ENCODE measurements around the gene PHF23. TPM values are rescaled to one million over a fixed set of nuclear protein-coding genes. Genes with fewer than 3 reads are reported as not detected.

The PHF23 gene
- total and polyA plus RNA-seq, 12 donors = 16.1 to 25.0 (median 22.6) TPM

- H3K27ac ChIP-seq = peak within 1 kb of the TSS; percentile 84 to 98 (median 92)
- ATAC-seq (peak; percentile 78 to 91 (median 86)), DNase-seq (peak; percentile 94 to 95)
- H3K4me3 ChIP-seq = peak within 1 kb of the TSS; percentile 22 to 66 (median 60)
- H3K9me3 ChIP-seq = no peaks in the 10 kb centered on the region
- H3K27me3 ChIP-seq = peaks cover 0 to 45% (median 0%) of the 10 kb centered on the region in 7 donors
- TF ChIP-seq CTCF (IDR thresholded peaks at IDR 0.05) = no peak
- intact Hi-C loops (cut with DNase I) = loop anchor here in 8 of 10 donors (1.0 to 5.0 kb wide), 6 partner anchors 15 to 67 kb away; partner anchors contain the start of genes ELP5 (in 1 of the 8) and NEURL4 (in 1 of the 8)
- 0 to 1% methylated on average over 69 to 71 of the region's 71 CpGs for WGBS, 2 donors
- peaks cover 0 to 30% (median 7%) of the 10 kb centered on the region in 9 donors for H3K36me3 ChIP-seq
- peaks cover 0 to 60% (median 28%) of the 10 kb centered on the region in 9 donors for H3K4me1 ChIP-seq
These were observed 42.1 kb upstream of the PHF23 start, which contains the start of gene SLC2A4 for GRCh38 chr17:7281074-7281952. TSS of gene SLC2A4 (plus strand) at chr17:7281718. CDS start at chr17:7281935, 217 bp downstream.

- 0 to 1% methylated on average over 29 of the region's 29 CpGs for WGBS, 2 donors
- peaks cover 0 to 53% (median 28%) of the 10 kb centered on the region in 9 donors for H3K4me1 ChIP-seq
These were observed 41.3 kb upstream of the PHF23 start for GRCh38 chr17:7280519-7281073.

GRCh38 chr17:7279448-7279847 is 40.2 kb upstream of the PHF23 start:
- no peak for TF ChIP-seq CTCF (IDR thresholded peaks at IDR 0.05)
- Histone ChIP-seq H3K9me3 (no peaks in the 10 kb centered on the region), H3K36me3 (peaks cover 0 to 11% (median 0%) of the 10 kb centered on the region in 9 donors), H3K27ac (no peak overlapping the region), H3K4me1 (peaks cover 0 to 41% (median 28%) of the 10 kb centered on the region in 9 donors), H3K4me3 (no peak overlapping the region), H3K27me3 (peaks cover 0 to 35% (median 0%) of the 10 kb centered on the region in 7 donors)
- WGBS, 2 donors = 85 to 93% methylated on average over 8 of the region's 8 CpGs
- ATAC-seq (no peak), DNase-seq (no peak)
- intact Hi-C loops (cut with DNase I) = no loop called here

More at GRCh38 chr17:7280519-7281073, 41.3 kb upstream of the PHF23 start:
- Histone ChIP-seq H3K36me3 (peaks cover 0 to 23% (median 7%) of the 10 kb centered on the region in 9 donors), H3K27ac (peak overlapping the region; percentile 84 to 98 (median 92)), H3K4me3 (peak overlapping the region in 9 of 10 donors; percentile 41 to 66 (median 61)), H3K27me3 (peaks cover 0 to 38% (median 0%) of the 10 kb centered on the region in 7 donors), H3K9me3 (no peaks in the 10 kb centered on the region)
- peak; percentile 83 to 86 for DNase-seq
- intact Hi-C loops (cut with DNase I) = loop anchor here in 9 of 10 donors (1.0 to 5.0 kb wide), 7 partner anchors 16 to 68 kb away; partner anchors contain the start of genes ELP5 (in 1 of the 9) and NEURL4 (in 1 of the 9)
- TF ChIP-seq CTCF (IDR thresholded peaks at IDR 0.05) = peak; percentile 79 to 97 (median 95)
- peak; percentile 51 to 78 (median 67) for ATAC-seq

- Histone ChIP-seq H3K4me3 (no peak overlapping the region), H3K36me3 (no peaks in the 10 kb centered on the region), H3K4me1 (peaks cover 2 to 20% (median 17%) of the 10 kb centered on the region in 9 donors), H3K9me3 (no peaks in the 10 kb centered on the region), H3K27ac (no peak overlapping the region), H3K27me3 (peaks cover 11 to 61% (median 45%) of the 10 kb centered on the region in 7 donors)
- TF ChIP-seq CTCF (IDR thresholded peaks at IDR 0.05) = no peak
- DNase-seq (no peak), ATAC-seq (no peak)
- intact Hi-C loops (cut with DNase I) = no loop called here
- 57 to 68% methylated on average over 1 of the region's 1 CpG for WGBS, 2 donors
These were observed 27.5 kb upstream of the PHF23 start for GRCh38 chr17:7266784-7267183.

Measured in heart right ventricle (tissue), 16 donors.